ENCODE data around the gene MBOAT1.

DNA sequence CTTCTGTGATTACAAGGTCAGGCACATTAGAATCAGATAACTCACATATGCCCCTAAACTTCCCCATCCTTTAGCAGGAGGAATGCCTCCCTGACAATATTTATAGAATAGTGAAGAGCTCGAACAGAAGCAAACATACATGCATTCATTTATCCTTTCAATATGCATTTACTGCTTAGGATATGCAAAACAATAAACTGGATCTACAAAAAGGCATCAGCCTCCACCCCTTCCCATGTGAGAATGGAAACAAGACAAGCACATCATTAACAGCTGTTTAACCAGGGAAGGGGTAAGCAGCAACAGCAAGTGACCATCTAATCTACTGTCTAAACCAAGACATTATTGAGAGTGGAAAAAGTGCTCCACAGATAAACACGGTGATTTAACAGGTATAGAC, 107.6 kb downstream of the MBOAT1 start:
- TF ChIP-seq PATZ1 (CRISPR knock-in tag; IDR thresholded peaks at IDR 0.05; ENCODE audit: borderline replicate concordance) (no peak), SNAI2 (CRISPR knock-in tag; IDR thresholded peaks at IDR 0.05) (no peak), ESRRG (CRISPR knock-in tag; IDR thresholded peaks at IDR 0.05) (no peak), PPARA (CRISPR knock-in tag; IDR thresholded peaks at IDR 0.05; ENCODE audit: borderline replicate concordance) (no peak), ZC3H10 (CRISPR knock-in tag; IDR thresholded peaks at IDR 0.05) (no peak), TOX (CRISPR knock-in tag; IDR thresholded peaks at IDR 0.05; ENCODE audit: borderline replicate concordance) (no peak), RARB (CRISPR knock-in tag; IDR thresholded peaks at IDR 0.05) (no peak), ZNF8 (CRISPR knock-in tag; IDR thresholded peaks at IDR 0.05) (no peak), ARNTL (CRISPR knock-in tag; IDR thresholded peaks at IDR 0.05; ENCODE audit: borderline replicate concordance, low read depth) (no peak)
- TF ChIP-seq, protein P1, sequence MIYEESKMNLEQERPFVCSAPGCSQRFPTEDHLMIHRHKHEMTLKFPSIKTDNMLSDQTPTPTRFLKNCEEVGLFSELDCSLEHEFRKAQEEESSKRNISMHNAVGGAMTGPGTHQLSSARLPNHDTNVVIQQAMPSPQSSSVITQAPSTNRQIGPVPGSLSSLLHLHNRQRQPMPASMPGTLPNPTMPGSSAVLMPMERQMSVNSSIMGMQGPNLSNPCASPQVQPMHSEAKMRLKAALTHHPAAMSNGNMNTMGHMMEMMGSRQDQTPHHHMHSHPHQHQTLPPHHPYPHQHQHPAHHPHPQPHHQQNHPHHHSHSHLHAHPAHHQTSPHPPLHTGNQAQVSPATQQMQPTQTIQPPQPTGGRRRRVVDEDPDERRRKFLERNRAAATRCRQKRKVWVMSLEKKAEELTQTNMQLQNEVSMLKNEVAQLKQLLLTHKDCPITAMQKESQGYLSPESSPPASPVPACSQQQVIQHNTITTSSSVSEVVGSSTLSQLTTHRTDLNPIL (CRISPR knock-in tag; IDR thresholded peaks at IDR 0.05; ENCODE audit: low read depth) = no peak
- TF ChIP-seq, protein P2, sequence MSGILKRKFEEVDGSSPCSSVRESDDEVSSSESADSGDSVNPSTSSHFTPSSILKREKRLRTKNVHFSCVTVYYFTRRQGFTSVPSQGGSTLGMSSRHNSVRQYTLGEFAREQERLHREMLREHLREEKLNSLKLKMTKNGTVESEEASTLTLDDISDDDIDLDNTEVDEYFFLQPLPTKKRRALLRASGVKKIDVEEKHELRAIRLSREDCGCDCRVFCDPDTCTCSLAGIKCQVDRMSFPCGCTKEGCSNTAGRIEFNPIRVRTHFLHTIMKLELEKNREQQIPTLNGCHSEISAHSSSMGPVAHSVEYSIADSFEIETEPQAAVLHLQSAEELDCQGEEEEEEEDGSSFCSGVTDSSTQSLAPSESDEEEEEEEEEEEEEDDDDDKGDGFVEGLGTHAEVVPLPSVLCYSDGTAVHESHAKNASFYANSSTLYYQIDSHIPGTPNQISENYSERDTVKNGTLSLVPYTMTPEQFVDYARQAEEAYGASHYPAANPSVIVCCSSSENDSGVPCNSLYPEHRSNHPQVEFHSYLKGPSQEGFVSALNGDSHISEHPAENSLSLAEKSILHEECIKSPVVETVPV (CRISPR knock-in tag; IDR thresholded peaks at IDR 0.05) = no peak

All from SK-N-SH treated with all-trans-retinoic acid at 6 μM for 48 hours (cell line).